ENCODE results near the gene PDE1C. TPM values are rescaled to one million over a fixed set of nuclear protein-coding genes. Genes with fewer than 3 reads are reported as not detected.

The PDE1C gene
- total RNA-seq, 2 donors from 2014 or later: 47.8 to 51.3 TPM

DNA sequence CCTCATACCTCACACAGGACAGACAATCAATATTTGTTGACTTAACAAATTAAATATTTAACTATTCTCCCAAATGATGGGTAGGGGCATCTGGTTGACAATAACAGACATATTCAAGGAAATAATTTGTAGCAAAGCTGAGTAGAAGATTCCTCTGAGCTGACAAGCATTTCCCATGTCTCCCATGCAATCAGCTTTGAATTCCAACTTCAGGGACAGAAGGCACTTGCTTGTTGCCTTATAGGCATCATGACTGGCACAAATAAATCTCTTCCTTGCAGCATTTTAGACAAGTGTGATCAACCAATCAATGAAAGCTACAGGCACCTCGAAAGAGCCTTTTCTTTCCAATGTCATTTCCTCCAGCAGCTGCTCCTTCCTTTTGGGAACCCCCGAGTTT lies 146.0 kb downstream of the PDE1C start:
- no peak for DNase-seq (ENCODE audit: low spot score)
- intact Hi-C loops (cut with DNase I): no loop called here

DNA sequence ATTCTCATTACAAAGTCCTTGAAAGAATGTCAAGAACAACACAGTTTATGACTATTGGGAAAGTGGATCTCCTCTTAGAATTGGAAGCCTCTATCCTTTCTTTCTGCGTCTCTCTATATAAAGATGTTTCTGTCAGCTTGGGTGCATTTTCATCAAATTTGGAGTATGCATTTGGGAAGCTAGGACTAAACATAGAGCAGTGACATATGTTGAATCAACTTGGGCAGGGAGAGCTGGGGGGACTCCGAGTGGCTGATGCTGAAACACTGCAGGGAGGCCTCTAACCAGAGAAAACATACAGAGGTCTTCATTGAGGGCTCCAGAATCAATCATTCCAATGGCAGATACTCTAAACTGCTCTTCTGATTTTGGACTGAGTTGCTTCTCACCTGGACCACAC lies 147.4 kb downstream of the PDE1C start:
- intact Hi-C loops (cut with DNase I): no loop called here
- DNase-seq (ENCODE audit: low spot score): no peak

- DNase-seq (ENCODE audit: low spot score): no peak
- intact Hi-C loops (cut with DNase I): no loop called here
These were observed 149.2 kb downstream of the PDE1C start for GRCh38 chr7:31921047-31921446.

DNA sequence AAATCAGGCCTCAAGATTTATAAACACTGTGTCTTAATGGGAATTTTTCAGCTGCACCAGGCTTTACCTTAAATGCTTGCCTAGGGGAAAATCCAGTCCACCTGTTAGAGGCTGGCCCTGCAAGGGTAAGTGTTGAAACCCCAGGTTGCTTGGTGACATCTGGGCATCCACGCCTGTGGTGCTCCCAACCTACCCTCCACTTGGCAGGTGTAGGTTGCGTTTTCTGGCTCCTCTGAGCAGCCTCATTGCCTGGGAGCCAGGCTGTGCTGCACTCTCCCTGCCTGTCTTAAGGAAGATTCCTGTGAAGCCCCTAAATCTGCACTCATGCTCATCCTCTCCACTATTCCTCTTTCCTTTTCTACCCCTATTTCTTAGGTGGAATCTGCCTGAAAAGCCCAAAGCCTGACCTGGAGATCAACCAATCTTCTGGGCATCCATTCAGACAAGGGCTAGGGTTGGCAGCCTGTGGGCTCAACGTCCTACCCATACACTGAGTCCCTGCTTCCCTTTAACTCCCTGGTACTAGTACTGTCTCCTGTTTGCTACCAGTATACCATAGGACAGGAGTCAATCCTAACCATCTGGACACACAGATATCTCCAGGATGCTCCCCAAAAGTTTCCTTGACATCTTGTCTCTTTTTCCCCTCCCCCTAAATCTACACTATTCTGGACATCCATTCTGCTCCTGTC lies 150.4 kb downstream of the PDE1C start:
- intact Hi-C loops (cut with DNase I): no loop called here

GRCh38 chr7:31918706-31919393 lies 151.4 kb downstream of the PDE1C start:
- DNase-seq (ENCODE audit: low spot score): no peak
- intact Hi-C loops (cut with DNase I): no loop called here

More for the DNA sequence above, 150.4 kb downstream of the PDE1C start:
- no peak for DNase-seq (ENCODE audit: low spot score)

- DNase-seq (ENCODE audit: low spot score): no peak
- intact Hi-C loops (cut with DNase I): no loop called here
These were observed 153.0 kb downstream of the PDE1C start for GRCh38 chr7:31917256-31917655.

GRCh38 chr7:31910191-31910590 lies 160.0 kb downstream of the PDE1C start:
- no peak for DNase-seq (ENCODE audit: low spot score)
- intact Hi-C loops (cut with DNase I): no loop called here

- no peak for DNase-seq (ENCODE audit: low spot score)
- intact Hi-C loops (cut with DNase I): no loop called here
These were observed 163.6 kb downstream of the PDE1C start for GRCh38 chr7:31906479-31907171.

DNA sequence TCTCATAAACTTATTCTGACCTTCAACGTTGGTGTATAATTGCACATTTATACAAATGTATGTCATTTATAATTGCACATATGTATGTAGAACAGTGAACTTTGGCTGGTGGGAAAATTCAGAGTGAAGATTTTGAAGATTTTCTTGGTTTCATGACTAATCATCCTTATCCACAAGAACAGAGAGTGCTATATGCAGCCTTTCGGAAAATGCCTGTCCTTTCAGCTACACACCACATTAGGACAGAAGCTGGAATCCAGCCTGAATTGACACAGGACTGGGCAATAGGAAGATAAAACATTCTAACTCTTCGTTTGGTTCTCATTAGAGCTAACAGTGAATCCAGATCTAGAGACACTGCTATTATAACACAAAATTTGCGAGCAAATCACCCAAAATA lies 166.2 kb downstream of the PDE1C start:
- no peak for DNase-seq (ENCODE audit: low spot score)
- intact Hi-C loops (cut with DNase I): no loop called here

- no peak for DNase-seq (ENCODE audit: low spot score)
- intact Hi-C loops (cut with DNase I): no loop called here
These were observed 170.8 kb downstream of the PDE1C start for GRCh38 chr7:31899356-31899927.

DNA sequence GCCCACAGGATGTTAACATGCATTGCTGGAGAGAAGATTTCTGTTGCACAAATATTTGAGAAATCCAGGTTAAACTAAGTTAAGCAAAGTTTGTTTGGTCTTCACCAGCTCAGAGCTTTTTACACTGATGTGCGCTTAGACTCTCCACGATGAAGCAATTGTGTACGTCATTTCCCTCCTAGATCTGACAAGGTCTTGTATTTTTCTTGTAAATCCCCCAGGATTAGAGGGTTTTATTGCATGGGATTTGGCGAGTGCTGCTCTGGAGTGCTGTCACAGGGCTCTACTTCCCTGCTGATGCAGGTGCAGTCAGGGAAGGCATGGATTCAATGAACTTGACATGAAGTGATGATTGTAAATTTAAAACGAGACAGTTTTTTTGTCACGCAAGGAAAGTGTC lies 173.3 kb downstream of the PDE1C start:
- no peak for DNase-seq (ENCODE audit: low spot score)
- intact Hi-C loops (cut with DNase I): no loop called here

- intact Hi-C loops (cut with DNase I): no loop called here
These were observed 175.9 kb downstream of the PDE1C start for GRCh38 chr7:31894308-31894707.

GRCh38 chr7:31893365-31893764 lies 176.8 kb downstream of the PDE1C start:
- intact Hi-C loops (cut with DNase I): no loop called here
- no peak for DNase-seq (ENCODE audit: low spot score)

More at GRCh38 chr7:31894308-31894707, 175.9 kb downstream of the PDE1C start:
- no peak for DNase-seq (ENCODE audit: low spot score)

GRCh38 chr7:31892099-31892829 lies 177.9 kb downstream of the PDE1C start:
- intact Hi-C loops (cut with DNase I): no loop called here
- no peak for DNase-seq (ENCODE audit: low spot score)

DNA sequence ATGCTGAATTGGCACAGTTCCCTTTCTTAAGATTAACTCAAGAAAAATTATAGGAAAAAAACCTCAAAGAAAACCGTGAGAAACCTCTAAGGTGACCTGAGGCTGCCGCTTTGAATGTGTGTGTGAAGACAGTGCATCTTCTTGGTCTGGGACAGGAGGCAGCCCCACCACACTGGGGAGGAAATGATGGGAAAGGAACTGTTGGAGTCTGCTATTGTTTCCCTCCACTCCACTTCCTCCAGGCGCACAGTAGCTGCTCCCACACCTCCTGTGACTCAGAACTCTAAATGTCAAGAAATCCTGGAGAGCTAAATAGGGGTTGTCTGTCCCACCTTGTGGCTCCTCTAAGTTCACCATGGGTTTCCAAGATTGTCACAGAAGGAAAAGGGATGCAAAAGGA lies 179.4 kb downstream of the PDE1C start:
- DNase-seq (ENCODE audit: low spot score): no peak
- intact Hi-C loops (cut with DNase I): no loop called here

DNA sequence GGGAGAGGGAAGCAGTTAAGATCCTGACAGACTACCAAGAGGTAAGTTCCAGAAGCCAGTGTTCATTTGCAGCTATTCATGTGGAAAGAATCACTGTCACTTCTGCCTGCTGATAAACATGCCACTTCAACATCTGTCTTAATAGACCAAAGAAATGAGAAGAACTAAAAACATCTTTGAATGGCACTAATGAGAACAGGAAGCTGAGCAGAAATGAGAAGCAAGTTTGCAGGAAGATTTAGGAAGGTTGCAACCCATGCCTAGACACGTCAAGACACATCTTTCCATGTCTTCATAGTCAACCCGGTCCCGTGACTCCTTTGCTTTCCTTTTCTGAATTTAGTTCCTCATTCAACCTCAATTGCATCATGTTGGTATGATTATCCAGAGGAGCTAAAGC lies 180.0 kb downstream of the PDE1C start:
- no peak for DNase-seq (ENCODE audit: low spot score)

GRCh38 chr7:31887006-31887405 lies 183.2 kb downstream of the PDE1C start:
- intact Hi-C loops (cut with DNase I): loop anchor here in 1 of 2 donors (10.0 kb wide), 1 partner anchor 178 kb away; no protein-coding TSS in a partner anchor
- DNase-seq (ENCODE audit: low spot score): no peak

More for the DNA sequence above, 180.0 kb downstream of the PDE1C start:
- intact Hi-C loops (cut with DNase I): no loop called here

DNA sequence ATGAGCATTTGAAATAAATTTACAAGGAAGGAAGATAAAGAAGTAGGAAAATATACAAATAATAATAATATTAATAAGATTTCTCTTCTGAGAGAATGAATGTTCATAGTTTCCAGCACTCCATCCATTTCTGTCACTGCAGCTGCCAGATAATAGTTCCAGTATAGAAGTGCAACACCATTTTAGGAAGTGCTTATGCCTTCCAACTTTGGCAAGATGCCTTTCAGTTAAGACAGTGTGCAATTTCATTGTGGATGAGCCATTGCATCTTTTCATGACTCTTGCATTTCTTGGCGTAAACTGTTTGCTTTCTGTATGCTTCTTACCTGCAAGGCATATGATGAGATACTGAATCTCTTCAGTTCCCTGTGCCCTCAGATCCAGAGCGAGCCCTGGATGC lies 185.0 kb downstream of the PDE1C start:
- intact Hi-C loops (cut with DNase I): loop anchor here in 1 of 2 donors (10.0 kb wide), 1 partner anchor 180 kb away; no protein-coding TSS in a partner anchor
- no peak for DNase-seq (ENCODE audit: low spot score)

GRCh38 chr7:31883761-31884164 lies 186.4 kb downstream of the PDE1C start:
- DNase-seq (ENCODE audit: low spot score): no peak
- intact Hi-C loops (cut with DNase I): loop anchor here in 1 of 2 donors (5.0 to 10.0 kb wide), 2 partner anchors 181 to 279 kb away; no protein-coding TSS in a partner anchor

Data from posterior vena cava (tissue), 2 donors.